Neuronal stem cell (in vitro differentiated cells): ENCODE results near the gene BRIP1.

Experiments
- DNase-seq: peaks from one replicate; pipeline ENCODE4 v3.0.0-alpha.2; 2013; ENCODE audit warnings: low spot score
- H2AFZ ChIP-seq: one replicate; pipeline ENCODE4 v1.6.1; 2013; ENCODE audit warnings: mild to moderate bottlenecking, low read length, inconsistent platforms
- H2AK5ac ChIP-seq: 2 replicates; pipeline ENCODE4 v1.6.1; 2013; ENCODE audit warnings: low read depth, mild to moderate bottlenecking, inconsistent platforms, low read length, moderate library complexity, mixed read lengths
- H2BK120ac ChIP-seq: 2 replicates; pipeline ENCODE4 v1.6.1; 2013; ENCODE audit warnings: low read depth, mild to moderate bottlenecking, inconsistent platforms, low read length, moderate library complexity, mixed read lengths
- H2BK12ac ChIP-seq: one replicate; pipeline ENCODE4 v1.6.1; 2013; ENCODE audit warnings: low read length, inconsistent platforms
- H2BK15ac ChIP-seq: 2 replicates; pipeline ENCODE4 v1.6.1; 2013; ENCODE audit warnings: mild to moderate bottlenecking, low read length, inconsistent platforms, mixed read lengths
- H2BK5ac ChIP-seq: one replicate; pipeline ENCODE4 v1.6.1; 2013; ENCODE audit warnings: inconsistent platforms, mild to moderate bottlenecking, low read length, moderate library complexity
- H3K14ac ChIP-seq: one replicate; pipeline ENCODE4 v1.6.1; 2013; ENCODE audit warnings: low read length, inconsistent platforms
- H3K18ac ChIP-seq: 2 replicates; pipeline ENCODE4 v1.6.1; 2013; ENCODE audit warnings: low read length, inconsistent platforms
- H3K23ac ChIP-seq: 2 replicates; pipeline ENCODE4 v1.6.1; 2013; ENCODE audit warnings: low read depth, mild to moderate bottlenecking, mixed read lengths, low read length, inconsistent platforms; ENCODE audit not compliant: poor library complexity
- H3K27ac ChIP-seq: replicated peaks from 3 replicates; pipeline ENCODE4 v1.5.1; 2013; ENCODE audit warnings: low read length, inconsistent platforms
- H3K27me3 ChIP-seq, 3 experiments: 2 replicates each; pipeline ENCODE4 v1.6.1; 2013; ENCODE audit warnings: low read length in 3 of 3, mild to moderate bottlenecking in 2 of 3, inconsistent platforms in 1 of 3, low read depth in 1 of 3, mixed read lengths in 1 of 3, moderate library complexity in 1 of 3; ENCODE audit not compliant: control insufficient read depth in 3 of 3, insufficient read depth in 3 of 3
- H3K36me3 ChIP-seq, 2 donors: replicated peaks in 1 of 2; 2 replicates each; pipeline ENCODE4 v1.6.1; 2013; ENCODE audit warnings: low read length in 2 of 2; ENCODE audit not compliant: control insufficient read depth in 2 of 2, insufficient read depth in 2 of 2
- H3K4ac ChIP-seq: 2 replicates; pipeline ENCODE4 v1.6.1; 2013; ENCODE audit warnings: inconsistent platforms, mild to moderate bottlenecking, low read length, moderate library complexity
- H3K4me1 ChIP-seq, 2 donors: 1 replicate in 1 of 2; 2 replicates in 1 of 2; pipeline ENCODE4 v1.6.1; 2013; ENCODE audit warnings: low read length in 2 of 2, low read depth in 1 of 2; ENCODE audit not compliant: control insufficient read depth in 2 of 2, insufficient read depth in 1 of 2
- H3K4me2 ChIP-seq: one replicate; pipeline ENCODE4 v1.6.1; 2013; ENCODE audit warnings: mild to moderate bottlenecking, low read length, inconsistent platforms; ENCODE audit not compliant: insufficient read depth, poor library complexity, severe bottlenecking
- H3K4me3 ChIP-seq, 2 donors: 2 replicates each; pipeline ENCODE4 v1.5.1; 2013; ENCODE audit warnings: low read length in 2 of 2, mild to moderate bottlenecking in 2 of 2, inconsistent platforms in 1 of 2, moderate library complexity in 1 of 2
- H3K79me1 ChIP-seq: one replicate; pipeline ENCODE4 v1.6.1; 2013; ENCODE audit warnings: low read depth, mild to moderate bottlenecking, inconsistent platforms, low read length, moderate library complexity
- H3K9ac ChIP-seq: one replicate; pipeline ENCODE4 v1.6.1; 2013; ENCODE audit warnings: mild to moderate bottlenecking, low read depth, low read length, inconsistent platforms; ENCODE audit not compliant: poor library complexity
- H3K9me3 ChIP-seq, 2 donors: replicated peaks in 1 of 2; 2 replicates each; pipeline versions ENCODE3 to v1.6.1; 2013; ENCODE audit warnings: low read length in 2 of 2, mild to moderate bottlenecking in 2 of 2, inconsistent platforms in 1 of 2, low read depth in 1 of 2, mixed read lengths in 1 of 2, moderate library complexity in 1 of 2; ENCODE audit not compliant: control insufficient read depth in 2 of 2, insufficient read depth in 1 of 2
- H4K8ac ChIP-seq: one replicate; pipeline ENCODE4 v1.6.1; 2013; ENCODE audit warnings: low read depth, mild to moderate bottlenecking, inconsistent platforms, low read length, moderate library complexity
- H4K91ac ChIP-seq: one replicate; pipeline ENCODE4 v1.6.1; 2013; ENCODE audit warnings: low read length, low read depth, mild to moderate bottlenecking, inconsistent platforms; ENCODE audit not compliant: poor library complexity
- WGBS, 2 donors: extraction: QIAGEN DNeasy Blood & Tissue Kit; methylation state at CpG; one replicate each; pipeline ENCODE4 v1.1.7; 2013; ENCODE audit warnings: missing lambda C conversion rate in 2 of 2, mixed read lengths in 1 of 2; ENCODE audit not compliant: insufficient read length in 2 of 2, insufficient replicate concordance in 1 of 2; ENCODE audit errors: extremely low coverage in 2 of 2; 5-methylcytosine and 5-hydroxymethylcytosine counted together

Gene BRIP1

DNA sequence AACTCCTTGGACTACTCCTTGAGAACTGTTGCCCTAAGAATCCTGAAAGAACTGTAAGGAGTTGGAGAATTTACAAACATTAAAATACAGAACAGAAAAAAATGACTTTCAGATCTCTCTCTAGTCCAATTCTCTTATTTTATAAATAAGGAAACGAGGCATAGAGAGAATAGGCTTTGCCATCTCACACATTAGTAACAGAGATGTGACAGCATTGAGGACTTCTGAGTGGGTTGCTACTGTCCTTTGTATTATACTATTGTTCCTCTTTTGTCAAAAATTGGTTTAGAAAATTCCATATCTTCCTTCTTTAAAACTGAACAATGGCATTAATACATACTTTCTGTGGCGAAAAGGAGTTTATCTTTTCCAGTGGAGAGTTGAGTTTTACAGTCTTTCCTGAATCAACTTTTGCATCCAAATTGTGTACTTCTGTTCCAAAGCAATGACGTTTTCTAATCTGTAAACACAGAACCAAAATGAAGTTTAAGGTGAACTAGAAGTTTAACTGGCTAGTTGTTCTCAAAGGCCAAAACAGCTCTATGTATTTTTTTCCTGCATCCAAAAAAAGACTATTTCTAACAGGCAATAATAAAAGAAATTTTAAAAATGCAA lies 16.5 kb downstream of the BRIP1 start:
- Histone ChIP-seq H3K4me1 (no peaks in the 10 kb centered on the region), H3K18ac (no peak overlapping the region), H4K8ac (no peak overlapping the region), H3K4ac (no peak overlapping the region), H3K23ac (no peak overlapping the region), H3K27me3 (no peaks in the 10 kb centered on the region), H3K14ac (no peak overlapping the region), H2AK5ac (no peak overlapping the region), H2BK15ac (no peak overlapping the region), H2BK5ac (no peak overlapping the region), H2BK120ac (no peak overlapping the region), H4K91ac (no peak overlapping the region), H3K36me3 (peaks cover 9 to 97% of the 10 kb centered on the region in 2 donors), H3K4me2 (no peak overlapping the region), H3K4me3 (no peak overlapping the region), H2BK12ac (no peak overlapping the region), H3K27ac (no peak overlapping the region), H2AFZ (no peak overlapping the region), H3K9me3 (peaks cover 0 to 5% of the 10 kb centered on the region in 2 donors), H3K9ac (no peak overlapping the region), H3K79me1 (no peaks in the 10 kb centered on the region)
- no peak for DNase-seq
- no CpG with 5 or more reads among the region's 3 CpGs for WGBS, 2 donors

DNA sequence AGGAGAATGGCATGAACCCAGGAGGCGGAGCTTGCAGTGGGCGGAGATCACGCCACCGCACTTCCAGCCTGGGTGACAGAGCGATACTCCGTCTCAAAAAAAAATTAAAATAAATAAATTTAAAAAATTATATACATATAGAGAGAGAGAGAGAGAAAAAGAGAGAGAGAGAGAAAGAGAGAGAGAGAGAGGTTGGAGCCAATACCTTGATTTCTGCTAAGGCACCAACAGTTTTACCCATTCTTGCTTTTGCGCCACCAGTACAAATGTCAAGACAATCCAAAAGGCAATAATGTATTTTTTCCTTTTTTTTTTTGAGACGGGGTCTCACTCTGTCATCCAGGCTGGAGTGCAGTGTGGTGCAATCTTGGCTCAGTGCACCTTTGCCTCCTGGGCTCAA lies 17.2 kb downstream of the BRIP1 start:
- no peaks in the 10 kb centered on the region for H3K79me1 ChIP-seq
- no peak overlapping the region for H3K4me3 ChIP-seq
- no peak overlapping the region for H3K4me2 ChIP-seq
- no peak overlapping the region for H2AK5ac ChIP-seq
- H3K9ac ChIP-seq: no peak overlapping the region
- no CpG with 5 or more reads among the region's 8 CpGs for WGBS, 2 donors
- no peak overlapping the region for H3K14ac ChIP-seq
- peaks cover 0 to 5% of the 10 kb centered on the region in 2 donors for H3K9me3 ChIP-seq
- no peak overlapping the region for H3K27ac ChIP-seq
- no peak overlapping the region for H3K18ac ChIP-seq
- no peak for DNase-seq
- H2BK15ac ChIP-seq: no peak overlapping the region
- no peaks in the 10 kb centered on the region for H3K4me1 ChIP-seq
- H3K36me3 ChIP-seq: peaks cover 9 to 96% of the 10 kb centered on the region in 2 donors
- no peak overlapping the region for H4K8ac ChIP-seq
- H4K91ac ChIP-seq: no peak overlapping the region
- H2AFZ ChIP-seq: no peak overlapping the region
- H3K4ac ChIP-seq: no peak overlapping the region
- H3K27me3 ChIP-seq: no peaks in the 10 kb centered on the region
- H2BK12ac ChIP-seq: no peak overlapping the region
- H2BK120ac ChIP-seq: no peak overlapping the region
- H2BK5ac ChIP-seq: no peak overlapping the region
- no peak overlapping the region for H3K23ac ChIP-seq

DNA sequence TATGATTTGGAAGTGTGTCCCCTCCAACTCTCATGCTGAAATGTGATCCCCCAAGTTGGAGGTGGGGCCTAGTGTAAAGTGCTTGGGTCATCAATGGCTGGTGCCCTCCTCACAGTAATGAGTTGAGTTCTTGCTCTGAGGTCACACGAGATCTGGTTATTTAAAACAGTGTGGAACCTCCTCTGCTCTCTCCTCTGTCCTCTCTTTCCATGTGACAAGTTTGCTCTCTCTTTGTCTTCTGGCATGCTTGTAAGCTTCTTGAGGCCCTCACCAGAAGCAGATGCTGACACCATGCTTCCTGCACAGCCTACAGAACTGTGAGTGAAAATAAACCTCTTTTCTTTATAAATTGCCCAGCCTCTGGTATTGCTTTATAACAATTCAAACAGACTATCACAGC lies 19.9 kb downstream of the BRIP1 start:
- Histone ChIP-seq H2AK5ac (no peak overlapping the region), H3K27me3 (no peaks in the 10 kb centered on the region), H3K23ac (no peak overlapping the region), H3K36me3 (peaks cover 8 to 98% of the 10 kb centered on the region in 2 donors), H3K27ac (no peak overlapping the region), H3K4ac (no peak overlapping the region), H3K9me3 (peaks cover 0 to 5% of the 10 kb centered on the region in 2 donors), H4K8ac (no peak overlapping the region), H3K4me2 (no peak overlapping the region), H2AFZ (no peak overlapping the region), H2BK120ac (no peak overlapping the region), H4K91ac (no peak overlapping the region), H3K14ac (no peak overlapping the region), H3K79me1 (no peaks in the 10 kb centered on the region), H2BK5ac (no peak overlapping the region), H3K18ac (no peak overlapping the region), H3K4me1 (no peaks in the 10 kb centered on the region), H2BK12ac (no peak overlapping the region), H2BK15ac (no peak overlapping the region), H3K4me3 (no peak overlapping the region), H3K9ac (no peak overlapping the region)
- no peak for DNase-seq
- no CpG with 5 or more reads among the region's 1 CpG for WGBS, 2 donors

DNA sequence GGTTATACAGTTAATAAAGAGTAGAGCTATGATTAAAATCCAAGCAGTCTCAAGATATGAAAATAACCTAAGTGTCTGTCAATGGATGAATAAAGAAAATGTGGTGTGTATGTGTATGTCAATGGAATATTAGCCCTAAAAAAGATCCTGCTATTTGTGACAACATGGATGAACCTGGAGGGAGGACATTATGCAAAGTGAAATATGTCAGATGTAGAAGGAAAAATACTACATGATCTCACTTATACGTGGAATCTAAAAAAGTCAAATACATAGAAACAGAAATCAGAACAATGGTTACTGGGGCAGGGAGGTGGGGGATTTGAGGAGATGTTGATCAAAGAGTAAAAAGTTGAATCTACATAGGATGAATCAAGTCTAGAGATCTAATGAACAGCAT lies 20.4 kb downstream of the BRIP1 start:
- no peak overlapping the region for H2AFZ ChIP-seq
- no peak overlapping the region for H2BK15ac ChIP-seq
- no peak for DNase-seq
- no peak overlapping the region for H3K4ac ChIP-seq
- H4K91ac ChIP-seq: no peak overlapping the region
- peaks cover 8 to 94% of the 10 kb centered on the region in 2 donors for H3K36me3 ChIP-seq
- H3K14ac ChIP-seq: no peak overlapping the region
- H3K27ac ChIP-seq: no peak overlapping the region
- no peak overlapping the region for H3K18ac ChIP-seq
- H3K9me3 ChIP-seq: peaks cover 0 to 5% of the 10 kb centered on the region in 2 donors
- H2BK5ac ChIP-seq: no peak overlapping the region
- no peak overlapping the region for H4K8ac ChIP-seq
- H3K4me2 ChIP-seq: no peak overlapping the region
- H2BK120ac ChIP-seq: no peak overlapping the region
- H3K9ac ChIP-seq: no peak overlapping the region
- WGBS, 2 donors: no CpG with 5 or more reads among the region's 1 CpG
- H2AK5ac ChIP-seq: no peak overlapping the region
- H3K79me1 ChIP-seq: no peaks in the 10 kb centered on the region
- no peaks in the 10 kb centered on the region for H3K4me1 ChIP-seq
- no peak overlapping the region for H3K4me3 ChIP-seq
- no peak overlapping the region for H2BK12ac ChIP-seq
- no peak overlapping the region for H3K23ac ChIP-seq
- H3K27me3 ChIP-seq: no peaks in the 10 kb centered on the region
